ENCODE results near the gene ACP4.
"Not testable (repeated sequence)": the region's sequence is repeated elsewhere in the genome, so short reads cannot be mapped to it uniquely, and the experiment has no call there.

ACP4 gene

GRCh38 chr19:50759886-50760285 lies 30.3 kb upstream of the ACP4 start:
- TF ChIP-seq, protein P1, sequence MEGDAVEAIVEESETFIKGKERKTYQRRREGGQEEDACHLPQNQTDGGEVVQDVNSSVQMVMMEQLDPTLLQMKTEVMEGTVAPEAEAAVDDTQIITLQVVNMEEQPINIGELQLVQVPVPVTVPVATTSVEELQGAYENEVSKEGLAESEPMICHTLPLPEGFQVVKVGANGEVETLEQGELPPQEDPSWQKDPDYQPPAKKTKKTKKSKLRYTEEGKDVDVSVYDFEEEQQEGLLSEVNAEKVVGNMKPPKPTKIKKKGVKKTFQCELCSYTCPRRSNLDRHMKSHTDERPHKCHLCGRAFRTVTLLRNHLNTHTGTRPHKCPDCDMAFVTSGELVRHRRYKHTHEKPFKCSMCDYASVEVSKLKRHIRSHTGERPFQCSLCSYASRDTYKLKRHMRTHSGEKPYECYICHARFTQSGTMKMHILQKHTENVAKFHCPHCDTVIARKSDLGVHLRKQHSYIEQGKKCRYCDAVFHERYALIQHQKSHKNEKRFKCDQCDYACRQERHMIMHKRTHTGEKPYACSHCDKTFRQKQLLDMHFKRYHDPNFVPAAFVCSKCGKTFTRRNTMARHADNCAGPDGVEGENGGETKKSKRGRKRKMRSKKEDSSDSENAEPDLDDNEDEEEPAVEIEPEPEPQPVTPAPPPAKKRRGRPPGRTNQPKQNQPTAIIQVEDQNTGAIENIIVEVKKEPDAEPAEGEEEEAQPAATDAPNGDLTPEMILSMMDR (conservative IDR thresholded peaks at IDR 0.05) = no peak
- no peak overlapping the region for H3K27ac ChIP-seq

DNA sequence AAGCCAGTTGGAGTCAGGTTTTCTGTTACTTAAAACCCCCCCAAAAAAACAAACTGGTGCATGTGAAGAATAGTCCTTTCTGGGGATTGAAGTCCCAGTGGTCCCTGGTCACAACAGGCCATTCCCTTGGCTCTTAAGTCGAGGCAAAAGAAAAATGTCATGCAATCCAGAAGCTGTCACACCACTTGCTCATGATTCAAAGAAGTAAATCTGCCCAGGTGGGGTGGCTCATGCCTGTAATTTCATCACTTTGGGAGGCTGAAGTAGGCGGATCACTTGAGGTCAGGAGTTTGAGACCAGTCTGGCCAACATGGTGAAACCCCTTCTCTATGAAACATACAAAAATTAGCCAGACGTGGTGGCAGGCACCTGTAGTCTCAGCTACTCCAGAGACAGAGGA lies 28.7 kb upstream of the ACP4 start:
- not testable (repeated sequence) for H3K27ac ChIP-seq

DNA sequence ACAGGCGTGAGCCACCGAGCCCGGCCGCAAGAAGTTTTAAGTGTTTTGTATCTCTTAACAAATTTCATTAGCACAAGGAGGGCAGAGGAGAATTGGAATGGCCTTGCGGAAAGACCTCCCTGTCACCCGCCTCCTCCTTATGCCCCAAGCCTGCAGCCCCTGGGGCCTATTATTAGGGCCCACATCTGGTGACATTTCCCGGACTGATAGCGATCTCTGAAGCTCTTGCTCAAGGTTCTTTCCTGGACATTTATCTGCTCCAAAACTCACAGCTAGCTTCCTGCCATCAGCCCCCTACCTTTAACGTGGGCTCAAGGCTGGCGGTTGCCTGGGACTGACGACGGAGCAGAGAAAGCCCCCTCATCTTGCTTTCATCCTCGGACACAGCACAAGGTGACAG lies 26.7 kb upstream of the ACP4 start:
- not testable (repeated sequence) for H3K27ac ChIP-seq

GRCh38 chr19:50764409-50764808 lies 25.8 kb upstream of the ACP4 start:
- no peak overlapping the region for H3K27ac ChIP-seq
- TF ChIP-seq, protein P1 (conservative IDR thresholded peaks at IDR 0.05) = no peak

GRCh38 chr19:50766746-50767145 lies 23.5 kb upstream of the ACP4 start:
- not testable (repeated sequence) for H3K27ac ChIP-seq

- not testable (repeated sequence) for H3K27ac ChIP-seq
These were observed 23.0 kb upstream of the ACP4 start for GRCh38 chr19:50767263-50767662.

- TF ChIP-seq, protein P1 (conservative IDR thresholded peaks at IDR 0.05) = no peak
- no peak overlapping the region for H3K27ac ChIP-seq
These were observed 21.9 kb upstream of the ACP4 start for GRCh38 chr19:50768277-50768676.

DNA sequence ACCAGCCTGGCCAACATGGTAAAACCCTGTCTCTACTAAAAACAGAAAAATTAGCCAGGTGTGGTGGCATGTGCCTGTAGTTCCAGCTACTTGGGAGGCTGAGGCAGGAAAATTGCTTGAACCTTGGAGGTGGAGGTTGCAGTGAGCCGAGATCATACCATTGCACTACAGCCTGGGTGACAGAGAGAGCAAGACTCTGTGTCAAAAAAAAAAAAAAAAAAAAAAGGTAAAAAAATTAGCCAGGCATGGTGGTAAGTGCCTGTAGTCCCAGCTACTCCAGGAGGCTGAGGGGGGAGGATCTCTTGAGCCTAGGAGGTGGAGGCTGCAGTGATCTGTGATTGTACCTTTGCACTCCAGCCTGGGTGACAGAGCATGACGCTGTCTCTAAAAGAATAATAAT lies 20.1 kb upstream of the ACP4 start, which contains the start of gene GPR32:
GPR32 (plus strand) TSS at position 301 of the 400 bp plus-strand sequence. CDS start 137 bp downstream, outside the sequence.
- not testable (repeated sequence) for H3K27ac ChIP-seq

- H3K27ac ChIP-seq = no peak overlapping the region
- TF ChIP-seq, protein P1 (conservative IDR thresholded peaks at IDR 0.05) = no peak
These were observed 19.3 kb upstream of the ACP4 start for GRCh38 chr19:50770888-50771287.

- H3K27ac ChIP-seq = no peak overlapping the region
- TF ChIP-seq, protein P1 (conservative IDR thresholded peaks at IDR 0.05) = no peak
These were observed 17.7 kb upstream of the ACP4 start for GRCh38 chr19:50772476-50772875.

DNA sequence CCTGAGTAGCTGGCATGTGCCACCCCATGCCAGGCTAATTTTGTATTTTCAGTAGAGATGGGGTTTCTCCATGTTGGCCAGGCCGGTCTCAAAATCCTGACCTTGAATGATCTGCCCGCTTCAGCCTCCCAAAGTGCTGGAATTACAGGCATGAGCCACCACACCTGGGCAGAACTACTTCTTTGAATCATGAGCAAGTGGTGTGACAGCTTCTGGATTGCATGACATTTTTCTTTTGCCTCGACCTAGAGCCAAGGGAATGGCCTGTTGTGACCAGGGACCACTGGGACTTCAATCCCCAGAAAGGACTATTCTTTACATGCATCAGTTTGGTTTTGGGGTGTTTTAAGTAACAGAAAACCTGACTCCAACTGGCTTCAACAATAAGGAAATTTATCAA lies 17.3 kb upstream of the ACP4 start:
- not testable (repeated sequence) for H3K27ac ChIP-seq

DNA sequence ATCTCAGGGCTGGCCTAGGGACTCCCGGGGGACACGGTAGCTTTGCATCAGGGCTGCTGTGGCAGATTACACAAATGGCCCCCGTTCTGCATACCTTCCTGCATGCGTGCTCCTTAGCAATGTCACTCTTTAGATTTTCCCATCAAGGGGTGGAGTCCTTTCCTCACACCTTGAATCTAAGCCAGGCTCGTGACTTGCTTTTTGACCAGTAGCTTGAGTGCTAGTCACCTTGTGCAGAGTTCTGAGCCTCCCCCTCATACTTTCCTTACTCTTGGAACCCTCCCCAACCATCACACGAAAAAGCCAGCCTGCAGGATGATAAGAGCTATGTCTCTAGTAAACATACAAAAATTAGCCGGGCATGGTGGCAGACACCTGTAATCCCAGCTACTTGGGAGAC lies 16.8 kb upstream of the ACP4 start:
- not testable (repeated sequence) for H3K27ac ChIP-seq
